ENCODE results near the gene GPBAR1.
"Not testable (repeated sequence)": the region's sequence is repeated elsewhere in the genome, so short reads cannot be mapped to it uniquely, and the experiment has no call there.

The GPBAR1 gene

GRCh38 chr2:218270721-218271486 is 10.1 kb downstream of the GPBAR1 start:
- DNase-seq = no peak

GRCh38 chr2:218271487-218271797 is 10.6 kb downstream of the GPBAR1 start:
- no peak for DNase-seq

GRCh38 chr2:218271865-218272530 is 11.2 kb downstream of the GPBAR1 start:
- DNase-seq = no peak

GRCh38 chr2:218272531-218273212 is 11.9 kb downstream of the GPBAR1 start:
- DNase-seq = peak; percentile 29

GRCh38 chr2:218273214-218273907 is 12.5 kb downstream of the GPBAR1 start:
- not testable (repeated sequence) for DNase-seq

GRCh38 chr2:218273908-218274249 is 13.1 kb downstream of the GPBAR1 start:
- no peak for DNase-seq

GRCh38 chr2:218274586-218274985 is 13.8 kb downstream of the GPBAR1 start:
- DNase-seq = no peak

GRCh38 chr2:218275371-218276072 is 14.7 kb downstream of the GPBAR1 start:
- no peak for DNase-seq

GRCh38 chr2:218276986-218277755 is 16.4 kb downstream of the GPBAR1 start:
- no peak for DNase-seq

GRCh38 chr2:218277921-218278320 is 17.1 kb downstream of the GPBAR1 start:
- no peak for DNase-seq

- no peak for DNase-seq
Observed at GRCh38 chr2:218278531-218279360, 17.9 kb downstream of the GPBAR1 start.

- DNase-seq = no peak
Observed at GRCh38 chr2:218280260-218280870, 19.6 kb downstream of the GPBAR1 start.

- no peak for DNase-seq
Observed at GRCh38 chr2:218281449-218281848, 20.6 kb downstream of the GPBAR1 start.

GRCh38 chr2:218282173-218282991 is 21.6 kb downstream of the GPBAR1 start:
- no peak for DNase-seq

- no peak for DNase-seq
Observed at GRCh38 chr2:218284106-218284811, 23.4 kb downstream of the GPBAR1 start.

GRCh38 chr2:218285604-218286003 is 24.8 kb downstream of the GPBAR1 start:
- DNase-seq = no peak

GRCh38 chr2:218286570-218287459 is 26.0 kb downstream of the GPBAR1 start:
- no peak for DNase-seq

Measured in NCI-H1048 (cell line).